ENCODE measurements around the gene CLMP. TPM values are rescaled to one million over a fixed set of nuclear protein-coding genes. Genes with fewer than 3 reads are reported as not detected.

The CLMP gene
- total RNA-seq, 3 donors from 2014 or later (not counting 1 experiment from before 2014, with no cell fraction given): 0.07 to 0.45 TPM; not detected in 1

DNA sequence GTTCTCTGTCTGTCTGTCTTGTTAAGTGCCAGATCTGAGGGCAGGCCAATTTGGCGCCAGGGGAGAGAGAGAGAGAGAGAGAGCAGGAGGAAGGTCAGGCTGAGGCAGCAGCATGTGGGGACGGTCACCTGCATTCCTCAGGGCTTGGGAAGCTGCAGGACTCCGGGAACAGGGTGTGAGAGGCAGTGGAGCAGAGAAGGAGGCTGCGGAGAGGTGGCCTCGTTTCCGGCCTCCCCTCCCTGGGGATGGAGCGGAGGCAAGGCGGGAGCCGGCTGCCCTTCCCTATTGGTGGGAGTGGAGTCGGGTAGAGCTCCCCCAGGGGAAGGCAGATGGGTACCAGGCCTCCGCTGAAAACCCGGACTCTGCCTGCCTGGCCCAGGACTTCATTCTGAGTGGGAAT, 9.7 kb downstream of the CLMP start:
- Histone ChIP-seq H3K9me3 (ENCODE audit: control insufficient read depth, insufficient read depth, low read length) (no peaks in the 10 kb centered on the region), H3K27ac (ENCODE audit: low read length) (no peak overlapping the region), H3K4me3 (ENCODE audit: low read length) (no peak overlapping the region), H3K27me3 (ENCODE audit: control insufficient read depth, insufficient read depth, low read length) (peaks cover 6% of the 10 kb centered on the region), H3K4me1 (ENCODE audit: control insufficient read depth, insufficient read depth, low read length) (no peaks in the 10 kb centered on the region), H3K36me3 (ENCODE audit: control insufficient read depth, insufficient read depth, low read length) (no peaks in the 10 kb centered on the region)
- Mint-ChIP-seq H3K27me3 (ENCODE audit: low read depth in 2 of 2) (peaks cover 20 to 60% of the 10 kb centered on the region in 2 donors), H3K4me3 (no peak overlapping the region), H3K4me1 (no peaks in the 10 kb centered on the region), H3K9me3 (no peaks in the 10 kb centered on the region), H3K27ac (no peak overlapping the region), H3K36me3 (no peaks in the 10 kb centered on the region)
- DNase-seq (no peak), ATAC-seq (no peak)
- intact Hi-C loops (cut with micrococcal nuclease): no loop called here
- 67% methylated on average over 12 of the region's 12 CpGs for WGBS (ENCODE audit: insufficient coverage)
- TF ChIP-seq, protein P1, sequence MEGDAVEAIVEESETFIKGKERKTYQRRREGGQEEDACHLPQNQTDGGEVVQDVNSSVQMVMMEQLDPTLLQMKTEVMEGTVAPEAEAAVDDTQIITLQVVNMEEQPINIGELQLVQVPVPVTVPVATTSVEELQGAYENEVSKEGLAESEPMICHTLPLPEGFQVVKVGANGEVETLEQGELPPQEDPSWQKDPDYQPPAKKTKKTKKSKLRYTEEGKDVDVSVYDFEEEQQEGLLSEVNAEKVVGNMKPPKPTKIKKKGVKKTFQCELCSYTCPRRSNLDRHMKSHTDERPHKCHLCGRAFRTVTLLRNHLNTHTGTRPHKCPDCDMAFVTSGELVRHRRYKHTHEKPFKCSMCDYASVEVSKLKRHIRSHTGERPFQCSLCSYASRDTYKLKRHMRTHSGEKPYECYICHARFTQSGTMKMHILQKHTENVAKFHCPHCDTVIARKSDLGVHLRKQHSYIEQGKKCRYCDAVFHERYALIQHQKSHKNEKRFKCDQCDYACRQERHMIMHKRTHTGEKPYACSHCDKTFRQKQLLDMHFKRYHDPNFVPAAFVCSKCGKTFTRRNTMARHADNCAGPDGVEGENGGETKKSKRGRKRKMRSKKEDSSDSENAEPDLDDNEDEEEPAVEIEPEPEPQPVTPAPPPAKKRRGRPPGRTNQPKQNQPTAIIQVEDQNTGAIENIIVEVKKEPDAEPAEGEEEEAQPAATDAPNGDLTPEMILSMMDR (IDR thresholded peaks at IDR 0.05): no peak

DNA sequence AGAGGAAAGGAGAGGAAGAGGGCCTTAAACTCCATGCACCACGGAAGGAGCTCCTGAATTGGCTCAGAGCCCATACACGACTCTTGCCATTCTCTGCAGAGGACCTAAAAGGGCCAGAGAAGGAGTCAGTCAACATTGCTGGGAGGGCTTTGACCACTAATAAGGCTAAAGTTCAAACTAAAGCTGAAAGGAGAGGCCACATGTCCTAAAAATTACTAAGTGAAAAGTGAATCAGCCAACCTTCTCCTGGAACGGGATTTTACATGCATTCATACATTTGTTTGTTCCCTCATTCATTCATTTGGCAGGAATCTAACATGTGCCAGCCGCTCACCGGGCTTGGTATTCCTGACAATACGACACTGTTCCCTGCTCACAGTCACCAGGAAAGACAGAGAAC, 10.5 kb downstream of the CLMP start:
- 81% methylated on average over 6 of the region's 6 CpGs for WGBS (ENCODE audit: insufficient coverage)
- H3K4me3 ChIP-seq (ENCODE audit: low read length): no peak overlapping the region
- Mint-ChIP-seq H3K36me3 (no peaks in the 10 kb centered on the region), H3K27ac (no peak overlapping the region), H3K9me3 (no peaks in the 10 kb centered on the region), H3K4me3 (no peak overlapping the region), H3K27me3 (ENCODE audit: low read depth in 2 of 2) (peaks cover 21 to 55% of the 10 kb centered on the region in 2 donors), H3K4me1 (no peaks in the 10 kb centered on the region)
- no peaks in the 10 kb centered on the region for H3K36me3 ChIP-seq (ENCODE audit: control insufficient read depth, insufficient read depth, low read length)
- no peaks in the 10 kb centered on the region for H3K9me3 ChIP-seq (ENCODE audit: control insufficient read depth, insufficient read depth, low read length)
- H3K27ac ChIP-seq (ENCODE audit: low read length): no peak overlapping the region
- H3K27me3 ChIP-seq (ENCODE audit: control insufficient read depth, insufficient read depth, low read length): peaks cover 6% of the 10 kb centered on the region
- intact Hi-C loops (cut with micrococcal nuclease): no loop called here
- H3K4me1 ChIP-seq (ENCODE audit: control insufficient read depth, insufficient read depth, low read length): no peaks in the 10 kb centered on the region
- DNase-seq (no peak), ATAC-seq (no peak)
- TF ChIP-seq, protein P1 (IDR thresholded peaks at IDR 0.05): no peak

DNA sequence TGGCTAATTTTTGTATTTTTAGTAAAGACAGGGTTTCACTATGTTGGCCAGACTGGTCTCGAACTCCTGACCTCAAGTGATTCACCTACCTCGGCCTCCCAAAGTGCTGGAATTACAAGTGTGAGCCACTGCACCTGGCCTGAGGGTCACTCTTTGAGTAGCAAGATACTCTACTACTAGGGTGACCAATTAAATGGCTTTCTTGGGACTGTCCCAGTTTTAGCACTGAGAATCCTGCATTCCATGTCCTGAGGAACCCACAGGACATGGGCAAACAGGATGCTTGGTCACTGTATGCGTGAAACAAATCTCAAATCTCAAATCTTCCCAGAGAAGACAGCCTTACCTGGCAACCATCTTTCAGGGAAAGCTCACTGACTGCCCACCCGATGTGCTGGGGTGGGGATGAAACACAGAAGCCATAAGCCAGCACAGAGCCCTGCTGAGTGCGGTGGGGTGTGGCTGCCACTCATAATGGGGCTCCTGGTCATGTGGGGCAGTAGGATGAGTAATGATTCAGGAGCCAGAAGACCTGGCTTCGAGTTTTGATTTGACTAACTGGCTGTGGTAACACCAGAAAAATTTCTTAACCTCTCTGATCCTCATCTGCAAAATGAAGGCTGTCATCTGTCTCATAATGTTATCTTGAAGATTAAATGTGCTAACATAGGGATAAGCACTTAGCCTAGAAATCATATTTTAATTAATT, 11.5 kb downstream of the CLMP start:
- no peak overlapping the region for H3K27ac Mint-ChIP-seq
- intact Hi-C loops (cut with micrococcal nuclease): no loop called here
- H3K27me3 Mint-ChIP-seq (ENCODE audit: low read depth in 2 of 2): peaks cover 22 to 51% of the 10 kb centered on the region in 2 donors
- H3K4me1 Mint-ChIP-seq: no peaks in the 10 kb centered on the region
- Histone ChIP-seq H3K27ac (ENCODE audit: low read length) (no peak overlapping the region), H3K36me3 (ENCODE audit: control insufficient read depth, insufficient read depth, low read length) (no peaks in the 10 kb centered on the region), H3K4me3 (ENCODE audit: low read length) (no peak overlapping the region), H3K27me3 (ENCODE audit: control insufficient read depth, insufficient read depth, low read length) (peaks cover under 1% of the 10 kb centered on the region), H3K4me1 (ENCODE audit: control insufficient read depth, insufficient read depth, low read length) (no peaks in the 10 kb centered on the region), H3K9me3 (ENCODE audit: control insufficient read depth, insufficient read depth, low read length) (no peaks in the 10 kb centered on the region)
- no peak overlapping the region for H3K4me3 Mint-ChIP-seq
- 77% methylated on average over 6 of the region's 6 CpGs for WGBS (ENCODE audit: insufficient coverage)
- no peaks in the 10 kb centered on the region for H3K36me3 Mint-ChIP-seq
- DNase-seq (no peak), ATAC-seq (no peak)
- TF ChIP-seq, protein P1 (IDR thresholded peaks at IDR 0.05): no peak
- no peaks in the 10 kb centered on the region for H3K9me3 Mint-ChIP-seq

Data from natural killer cell (primary cell).